HCT116 (cell line): ENCODE data around the gene CRHR1. TPM values are rescaled to one million over a fixed set of nuclear protein-coding genes. Genes with fewer than 3 reads are reported as not detected.

Source experiments
- ATAC-seq: fragments of 200-7000 bp; cut with Tn5 transposase; 2 replicates; pipeline ENCODE4 v1.9.1; 2020; ENCODE audit warnings: mild to moderate bottlenecking, moderate library complexity
- BruUV-seq: library from RNA; stranded (reverse); fragments of 400-500 nt; replicated peaks from 2 replicates; lab custom pipeline; 2021; lab: Mats Ljungman, UMichigan
- CTCF ChIA-PET: fragments of 300-600 bp; sonication (Branson Sonifier 250); formaldehyde crosslinking; loops from one replicate; lab custom pipeline; 2021; ENCODE audit warnings: antibody characterized with exemption; lab: Charles Lee
- POLR2A ChIA-PET: fragments of 300-600, 350-600 bp; sonication (Branson Sonifier 250); formaldehyde crosslinking; loops from one replicate; lab custom pipeline; 2021; ENCODE audit warnings: antibody characterized with exemption; lab: Charles Lee
- RAD21 ChIA-PET, 2 experiments: fragments of 300-600 bp; sonication (Branson Sonifier 250); formaldehyde crosslinking; loops; one replicate each; lab custom pipeline; 2023; ENCODE audit warnings: low total read pairs in 2 of 2; ENCODE audit not compliant: uncharacterized antibody in 2 of 2, unreplicated experiment in 2 of 2, low non-redundant PET in 1 of 2; lab: Charles Lee
- DNase-seq: peaks from one replicate; pipeline ENCODE4 v3.0.0-alpha.2; 2010; ENCODE audit warnings: low read depth, low spot score
- H2AFZ ChIP-seq: fragments of 200-600 bp; shearing (Covaris generic), sonication (generic); 2 replicates; pipeline ENCODE4 v1.6.1; 2017; ENCODE audit warnings: low read depth, mixed run types, mixed read lengths, antibody characterized with exemption, low read length; ENCODE audit not compliant: poor library complexity, severe bottlenecking
- H3K27ac ChIP-seq: 2 replicates; pipeline ENCODE4 v1.5.1; 2012; ENCODE audit warnings: low read depth, low read length
- H3K27me3 ChIP-seq: fragments of 200-600 bp; sonication (generic); 2 replicates; pipeline ENCODE4 v1.6.1; 2016; ENCODE audit warnings: mixed run types, low read length, mixed read lengths; ENCODE audit not compliant: insufficient read depth
- H3K36me3 ChIP-seq, 2 experiments: fragments of 200-500 bp in 1 of 2; fragments of 200-600 bp in 1 of 2; sonication (Bioruptor generic) in 1 of 2; sonication (generic) in 1 of 2; 2 replicates each; pipeline versions ENCODE4 v1.5.1 to v1.6.1; 2014 to 2016; ENCODE audit warnings: low read length in 2 of 2, inconsistent platforms in 1 of 2, mixed read lengths in 1 of 2, mixed run types in 1 of 2; ENCODE audit not compliant: insufficient read depth in 2 of 2, control insufficient read depth in 1 of 2
- H3K4me1 ChIP-seq, 2 experiments: fragments of 200-600 bp in 1 of 2; sonication (generic) in 1 of 2; 2 replicates each; pipeline versions ENCODE4 v1.5.1 to v1.6.1; 2012 to 2017; ENCODE audit warnings: low read length in 2 of 2, inconsistent platforms in 1 of 2, mild to moderate bottlenecking in 1 of 2, mixed read lengths in 1 of 2, mixed run types in 1 of 2, moderate library complexity in 1 of 2; ENCODE audit not compliant: insufficient read depth in 2 of 2, control insufficient read depth in 1 of 2
- H3K4me2 ChIP-seq: fragments of 200-600 bp; sonication (generic); 2 replicates; pipeline ENCODE4 v1.6.1; 2017; ENCODE audit warnings: mixed run types, low read length, mixed read lengths
- H3K4me3 ChIP-seq, 2 experiments: fragments of 200-600 bp in 1 of 2; sonication (generic) in 1 of 2; replicated peaks in 1 of 2; 2 replicates each; pipeline ENCODE4 v1.5.1; 2011 to 2016; ENCODE audit warnings: low read length in 2 of 2, control low read depth in 1 of 2, low read depth in 1 of 2, mild to moderate bottlenecking in 1 of 2, mixed read lengths in 1 of 2, mixed run types in 1 of 2
- H3K79me2 ChIP-seq: fragments of 200-600 bp; sonication (generic); 2 replicates; pipeline ENCODE4 v1.6.1; 2017; ENCODE audit warnings: mild to moderate bottlenecking, mixed run types, low read length, moderate library complexity, mixed read lengths; ENCODE audit not compliant: insufficient read depth
- H3K9ac ChIP-seq: fragments of 200-600 bp; sonication (generic); 2 replicates; pipeline ENCODE4 v1.6.1; 2016; ENCODE audit warnings: low read length, mixed read lengths
- H3K9me2 ChIP-seq: fragments of 200-600 bp; sonication (generic), shearing (Covaris generic); 2 replicates; pipeline ENCODE4 v1.6.1; 2017; ENCODE audit warnings: mixed run types, mild to moderate bottlenecking, moderate library complexity; ENCODE audit not compliant: insufficient read depth
- H3K9me3 ChIP-seq, 2 experiments: fragments of 200-500 bp in 1 of 2; fragments of 200-600 bp in 1 of 2; sonication (Bioruptor generic) in 1 of 2; sonication (generic) in 1 of 2; 2 replicates each; pipeline ENCODE4 v1.6.1; 2014 to 2017; ENCODE audit warnings: low read length in 2 of 2, mixed read lengths in 2 of 2, inconsistent platforms in 1 of 2, low read depth in 1 of 2, mild to moderate bottlenecking in 1 of 2, mixed run types in 1 of 2, moderate library complexity in 1 of 2; ENCODE audit not compliant: control insufficient read depth in 1 of 2, insufficient read depth in 1 of 2
- H4K20me1 ChIP-seq: fragments of 200-600 bp; sonication (generic), shearing (Covaris generic); 2 replicates; pipeline ENCODE4 v1.6.1; 2017; ENCODE audit warnings: mixed run types, mild to moderate bottlenecking, moderate library complexity; ENCODE audit not compliant: insufficient read depth
- CBX3 ChIP-seq: IDR thresholded peaks from 2 replicates; pipeline ENCODE4 v1.6.1; 2012; ENCODE audit warnings: low read depth
- CEBPB ChIP-seq: IDR thresholded peaks from 2 replicates; pipeline ENCODE4 v1.6.1; 2012; ENCODE audit warnings: low read depth
- EGR1 ChIP-seq: IDR thresholded peaks from 2 replicates; pipeline ENCODE4 v1.6.1; 2012; ENCODE audit warnings: low read depth
- ELF1 ChIP-seq: IDR thresholded peaks from 2 replicates; pipeline ENCODE4 v1.6.1; 2012; ENCODE audit warnings: low read depth, borderline replicate concordance
- EZH2phosphoT487 ChIP-seq: fragments of 200-600 bp; IDR thresholded peaks from 2 replicates; pipeline ENCODE4 v1.6.1; 2018; ENCODE audit warnings: antibody characterized with exemption, borderline replicate concordance
- FOSL1 ChIP-seq: IDR thresholded peaks from 2 replicates; pipeline ENCODE4 v1.6.1; 2012; ENCODE audit warnings: low read depth
- JUND ChIP-seq: IDR thresholded peaks from 2 replicates; pipeline ENCODE4 v1.6.1; 2012
- POLR2AphosphoS5 ChIP-seq: IDR thresholded peaks from 2 replicates; pipeline ENCODE4 v1.6.1; 2011; ENCODE audit warnings: mild to moderate bottlenecking, low read depth, low read length, moderate library complexity
- RAD21 ChIP-seq: IDR thresholded peaks from 2 replicates; pipeline ENCODE4 v1.6.1; 2012; ENCODE audit warnings: low read depth, mild to moderate bottlenecking
- SIN3A ChIP-seq: IDR thresholded peaks from 2 replicates; pipeline ENCODE4 v1.6.1; 2012; ENCODE audit warnings: low read depth
- SP1 ChIP-seq: IDR thresholded peaks from 2 replicates; pipeline ENCODE4 v1.6.1; 2012; ENCODE audit warnings: low read depth
- TCF7L2 ChIP-seq: IDR thresholded peaks from 2 replicates; pipeline ENCODE4 v1.7.0; 2011; ENCODE audit warnings: borderline replicate concordance, inconsistent platforms; ENCODE audit not compliant: insufficient read depth, insufficient read length; ENCODE audit errors: extremely low read depth
- YY1 ChIP-seq: IDR thresholded peaks from 2 replicates; pipeline ENCODE4 v1.6.1; 2011; ENCODE audit warnings: low read length, low read depth, moderate library complexity, mild to moderate bottlenecking; ENCODE audit not compliant: insufficient replicate concordance; ENCODE audit errors: extremely low read depth
- ZFX ChIP-seq: fragments of 450-650 bp; IDR thresholded peaks from 2 replicates; pipeline ENCODE4 v1.6.1; 2017
- ZNF274 ChIP-seq: fragments of 200-500 bp; sonication (Bioruptor generic); IDR thresholded peaks from 2 replicates; pipeline ENCODE4 v1.6.1; 2014; ENCODE audit warnings: mild to moderate bottlenecking, low read depth, low read length, inconsistent platforms
- intact Hi-C: fragments of 100-400 bp; cut with micrococcal nuclease; formaldehyde crosslinking; loops from 2 replicates; pipeline ENCODE4 v1.10.0; 2022
- total RNA-seq: library from RNA; stranded (reverse); gene quantifications from one replicate; pipeline ENCODE4 v1.2.1, GENCODE V29; 2021; ENCODE audit not compliant: unreplicated experiment
- TF ChIP-seq, protein P1 (sequence below): IDR thresholded peaks from 2 replicates; pipeline ENCODE4 v1.6.1; 2012
- TF ChIP-seq, protein P2 (sequence below): IDR thresholded peaks from 2 replicates; pipeline ENCODE4 v1.6.1; 2011; ENCODE audit warnings: mild to moderate bottlenecking, low read length, moderate library complexity; ENCODE audit not compliant: insufficient replicate concordance; ENCODE audit errors: extremely low read depth
- TF ChIP-seq, protein P3 (sequence below), 3 experiments: fragments of 200-600 bp in 1 of 3; sonication (generic) in 1 of 3; IDR thresholded peaks in 2 of 3; conservative IDR thresholded peaks in 1 of 3; 2 replicates each; pipeline ENCODE4 v1.5.1; 2012 to 2017; ENCODE audit warnings: low read depth in 2 of 3, low read length in 2 of 3, antibody characterized with exemption in 1 of 3, borderline replicate concordance in 1 of 3, control low read depth in 1 of 3, mild to moderate bottlenecking in 1 of 3, mixed read lengths in 1 of 3, mixed run types in 1 of 3, moderate library complexity in 1 of 3; ENCODE audit not compliant: insufficient read depth in 1 of 3

Gene CRHR1
- total RNA-seq, 1 experiment from 2014 or later, result 0.12 TPM

DNA sequence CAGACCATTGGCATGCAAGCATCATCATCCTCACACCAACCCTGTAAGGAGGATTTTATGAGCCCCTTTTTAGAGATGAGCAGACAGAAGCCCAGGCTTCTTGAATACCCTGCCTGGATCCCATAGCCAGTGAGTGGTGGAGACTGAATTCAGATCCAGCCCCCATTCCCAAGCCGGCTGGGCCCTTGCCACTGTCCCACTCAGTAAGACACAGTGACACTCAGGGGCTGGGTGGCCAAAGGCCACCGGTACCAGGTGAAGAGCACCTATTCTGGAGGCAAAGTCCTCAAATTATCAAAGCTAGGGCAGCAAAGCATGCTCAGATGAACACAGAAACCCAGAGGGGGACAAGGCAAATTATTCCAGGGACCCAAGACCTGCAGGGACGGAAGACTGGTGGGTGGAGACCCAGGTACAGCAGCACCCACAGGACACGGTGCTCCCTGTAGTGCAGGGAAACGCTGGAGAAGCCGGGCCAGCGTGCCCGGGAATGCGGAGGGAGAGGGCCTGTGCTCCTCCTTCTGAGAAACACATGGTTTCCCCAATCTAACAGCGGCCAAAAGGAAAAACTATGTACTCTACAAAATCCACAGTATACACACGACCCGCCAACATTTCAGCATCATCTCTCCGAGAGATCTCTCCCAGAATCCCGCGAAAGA, 33.2 kb upstream of the CRHR1 start:
- H3K9ac ChIP-seq, result no peak overlapping the region
- no peak overlapping the region for H3K4me2 ChIP-seq
- no peaks in the 10 kb centered on the region for H3K9me2 ChIP-seq
- no peak overlapping the region for H3K27ac ChIP-seq
- ChIA-PET POLR2A (no interaction called here), CTCF (no interaction called here), RAD21 (no interaction called here)
- H2AFZ ChIP-seq, result no peak overlapping the region
- intact Hi-C loops, result no loop called here
- no peaks in the 10 kb centered on the region for H3K79me2 ChIP-seq
- no peaks in the 10 kb centered on the region for H4K20me1 ChIP-seq
- no peaks in the 10 kb centered on the region for H3K9me3 ChIP-seq
- DNase-seq (no peak), ATAC-seq (no peak)
- no peak for TF ChIP-seq EGR1
- TF ChIP-seq SIN3A, result no peak
- no peak overlapping the region for H3K4me3 ChIP-seq
- no TSS peak for BruUV-seq
- no peaks in the 10 kb centered on the region for H3K36me3 ChIP-seq
- peaks cover 23% of the 10 kb centered on the region; the same call in 1 of the 2 replicates for H3K27me3 ChIP-seq
- H3K4me1 ChIP-seq, result no peaks in the 10 kb centered on the region

DNA sequence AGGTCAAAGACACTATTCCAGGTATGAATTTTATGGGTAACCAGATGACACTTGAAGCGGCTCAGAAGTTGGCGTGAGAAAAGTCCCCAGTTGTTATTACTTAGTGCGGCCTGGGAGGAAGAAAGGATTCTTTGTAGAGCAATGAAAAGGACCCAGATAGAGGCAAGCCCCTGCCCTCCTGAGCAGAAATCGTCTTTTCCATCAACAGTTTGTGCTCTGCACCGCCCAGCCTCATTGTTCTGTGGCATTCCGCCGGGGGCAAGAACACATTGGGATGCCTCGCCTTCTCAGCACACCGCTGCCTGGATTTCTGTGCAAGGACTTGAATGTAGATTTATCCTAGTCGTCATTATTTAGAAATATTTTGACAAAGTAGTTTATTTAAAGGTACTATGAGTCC, 32.7 kb upstream of the CRHR1 start:
- no TSS peak for BruUV-seq
- TF ChIP-seq CEBPB (no peak), JUND (no peak), SP1 (no peak), YY1 (no peak), ELF1 (no peak), EGR1 (no peak), EZH2phosphoT487 (no peak), ZNF274 (no peak), POLR2AphosphoS5 (no peak), TCF7L2 (no peak), RAD21 (no peak), ZFX (no peak), CBX3 (no peak), FOSL1 (no peak)
- TF ChIP-seq, protein P1, sequence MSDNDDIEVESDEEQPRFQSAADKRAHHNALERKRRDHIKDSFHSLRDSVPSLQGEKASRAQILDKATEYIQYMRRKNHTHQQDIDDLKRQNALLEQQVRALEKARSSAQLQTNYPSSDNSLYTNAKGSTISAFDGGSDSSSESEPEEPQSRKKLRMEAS, result no peak
- TF ChIP-seq, protein P2, sequence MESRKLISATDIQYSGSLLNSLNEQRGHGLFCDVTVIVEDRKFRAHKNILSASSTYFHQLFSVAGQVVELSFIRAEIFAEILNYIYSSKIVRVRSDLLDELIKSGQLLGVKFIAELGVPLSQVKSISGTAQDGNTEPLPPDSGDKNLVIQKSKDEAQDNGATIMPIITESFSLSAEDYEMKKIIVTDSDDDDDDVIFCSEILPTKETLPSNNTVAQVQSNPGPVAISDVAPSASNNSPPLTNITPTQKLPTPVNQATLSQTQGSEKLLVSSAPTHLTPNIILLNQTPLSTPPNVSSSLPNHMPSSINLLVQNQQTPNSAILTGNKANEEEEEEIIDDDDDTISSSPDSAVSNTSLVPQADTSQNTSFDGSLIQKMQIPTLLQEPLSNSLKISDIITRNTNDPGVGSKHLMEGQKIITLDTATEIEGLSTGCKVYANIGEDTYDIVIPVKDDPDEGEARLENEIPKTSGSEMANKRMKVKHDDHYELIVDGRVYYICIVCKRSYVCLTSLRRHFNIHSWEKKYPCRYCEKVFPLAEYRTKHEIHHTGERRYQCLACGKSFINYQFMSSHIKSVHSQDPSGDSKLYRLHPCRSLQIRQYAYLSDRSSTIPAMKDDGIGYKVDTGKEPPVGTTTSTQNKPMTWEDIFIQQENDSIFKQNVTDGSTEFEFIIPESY, result no peak
- TF ChIP-seq, protein P3, sequence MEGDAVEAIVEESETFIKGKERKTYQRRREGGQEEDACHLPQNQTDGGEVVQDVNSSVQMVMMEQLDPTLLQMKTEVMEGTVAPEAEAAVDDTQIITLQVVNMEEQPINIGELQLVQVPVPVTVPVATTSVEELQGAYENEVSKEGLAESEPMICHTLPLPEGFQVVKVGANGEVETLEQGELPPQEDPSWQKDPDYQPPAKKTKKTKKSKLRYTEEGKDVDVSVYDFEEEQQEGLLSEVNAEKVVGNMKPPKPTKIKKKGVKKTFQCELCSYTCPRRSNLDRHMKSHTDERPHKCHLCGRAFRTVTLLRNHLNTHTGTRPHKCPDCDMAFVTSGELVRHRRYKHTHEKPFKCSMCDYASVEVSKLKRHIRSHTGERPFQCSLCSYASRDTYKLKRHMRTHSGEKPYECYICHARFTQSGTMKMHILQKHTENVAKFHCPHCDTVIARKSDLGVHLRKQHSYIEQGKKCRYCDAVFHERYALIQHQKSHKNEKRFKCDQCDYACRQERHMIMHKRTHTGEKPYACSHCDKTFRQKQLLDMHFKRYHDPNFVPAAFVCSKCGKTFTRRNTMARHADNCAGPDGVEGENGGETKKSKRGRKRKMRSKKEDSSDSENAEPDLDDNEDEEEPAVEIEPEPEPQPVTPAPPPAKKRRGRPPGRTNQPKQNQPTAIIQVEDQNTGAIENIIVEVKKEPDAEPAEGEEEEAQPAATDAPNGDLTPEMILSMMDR (IDR thresholded peaks at IDR 0.05 in 2 of 3, conservative IDR thresholded peaks at IDR 0.05 in 1 of 3; ENCODE audit: borderline replicate concordance in 1 of 3, insufficient read depth in 1 of 3, low read depth in 2 of 3, low read length in 2 of 3), result no peak

More for the DNA sequence above, 32.7 kb upstream of the CRHR1 start:
- ChIA-PET CTCF (no interaction called here), RAD21 (no interaction called here), POLR2A (no interaction called here)
- Histone ChIP-seq H3K4me3 (no peak overlapping the region), H3K27me3 (peaks cover 23% of the 10 kb centered on the region; the same call in 1 of the 2 replicates), H3K9ac (no peak overlapping the region), H3K9me3 (no peaks in the 10 kb centered on the region), H3K79me2 (no peaks in the 10 kb centered on the region), H3K27ac (no peak overlapping the region), H3K9me2 (no peaks in the 10 kb centered on the region), H4K20me1 (no peaks in the 10 kb centered on the region), H2AFZ (no peak overlapping the region), H3K4me2 (no peak overlapping the region), H3K36me3 (no peaks in the 10 kb centered on the region), H3K4me1 (no peaks in the 10 kb centered on the region)
- intact Hi-C loops, result no loop called here
- ATAC-seq, result no peak
- DNase-seq, result no peak
